GM15510 (cell line): ENCODE measurements around the gene CNTNAP4.

ENCODE experiments used
- POLR2A ChIP-seq: IDR thresholded peaks from 3 replicates; pipeline ENCODE4 v1.6.1; 2011; ENCODE audit warnings: borderline replicate concordance; ENCODE audit not compliant: insufficient read length; ENCODE audit errors: extremely low read depth

Gene CNTNAP4

GRCh38 chr16:76276745-76277438 is at the start of gene CNTNAP4:
Gene CNTNAP4 (plus strand): TSS chr16:76277401. CDS start chr16:76277663, 262 bp downstream.
- TF ChIP-seq POLR2A = no peak

DNA sequence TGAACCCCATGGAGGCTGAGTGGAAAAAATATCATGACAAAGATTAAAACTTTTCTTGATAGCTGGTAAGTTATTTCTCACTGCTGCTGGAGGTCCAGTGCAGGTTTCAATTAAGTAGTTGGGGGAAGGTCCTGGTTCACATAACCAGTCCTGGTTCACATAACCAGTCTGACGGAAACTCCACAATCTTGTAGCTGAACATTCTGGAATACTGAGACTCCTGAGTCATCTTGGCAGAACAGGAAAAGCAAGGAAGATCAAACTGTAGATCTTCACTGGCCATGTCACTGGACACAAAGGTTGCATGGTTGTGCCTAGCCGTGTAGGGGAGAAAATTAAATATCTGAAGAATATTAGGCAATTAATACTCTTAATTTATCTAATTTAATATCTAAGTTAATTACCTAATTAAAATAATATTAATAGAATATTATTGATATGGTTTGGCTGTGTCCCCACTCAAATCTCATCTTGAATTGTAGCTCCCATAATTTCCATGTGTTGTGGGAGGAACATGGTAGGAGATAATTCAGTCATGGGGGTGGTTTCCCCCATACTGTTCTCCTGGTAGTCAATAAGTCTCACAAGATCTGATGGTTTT is 48.6 kb upstream of the CNTNAP4 start:
- no peak for TF ChIP-seq POLR2A

- TF ChIP-seq POLR2A = no peak
Measured at GRCh38 chr16:76232704-76233103, 44.5 kb upstream of the CNTNAP4 start.

GRCh38 chr16:76235025-76235424 is 42.2 kb upstream of the CNTNAP4 start:
- no peak for TF ChIP-seq POLR2A

DNA sequence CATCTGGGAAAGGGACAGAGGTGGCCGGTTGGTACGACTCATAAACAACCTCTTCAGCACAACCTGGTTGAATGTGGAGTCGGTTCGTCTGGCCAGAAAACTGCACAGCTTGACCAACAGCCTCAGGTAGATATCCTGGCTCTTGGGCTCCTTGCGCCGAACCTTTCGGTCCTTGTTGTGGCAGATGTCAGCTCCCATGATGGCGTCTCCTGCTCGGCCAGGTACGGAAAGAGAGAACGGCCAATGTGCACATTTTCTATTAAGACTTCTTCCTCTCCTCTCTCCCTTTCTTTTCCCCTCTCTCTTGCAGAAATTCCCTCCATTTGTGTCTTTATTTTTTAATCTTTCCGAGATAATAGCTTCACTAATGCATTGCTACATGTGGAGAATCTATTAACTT is 41.8 kb upstream of the CNTNAP4 start:
- TF ChIP-seq POLR2A = no peak

DNA sequence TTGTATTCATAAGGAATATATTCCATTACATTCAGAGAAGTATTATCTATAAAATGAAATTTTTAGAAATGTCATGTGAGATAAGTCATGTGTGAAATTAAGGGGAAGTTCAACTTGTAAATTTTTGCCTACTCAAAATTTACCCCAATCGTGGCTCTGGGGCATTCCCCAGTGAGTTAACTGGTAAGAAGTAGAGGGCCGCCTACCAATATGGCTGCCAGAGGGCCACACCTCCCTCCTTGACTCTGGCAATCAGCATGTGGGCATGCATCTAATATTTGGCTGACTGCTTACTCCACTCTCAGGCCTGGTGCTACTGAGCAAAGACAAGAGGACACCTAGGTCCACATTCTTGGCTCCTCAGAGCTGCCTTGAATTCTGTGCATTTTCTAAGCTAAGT is 39.7 kb upstream of the CNTNAP4 start:
- no peak for TF ChIP-seq POLR2A

DNA sequence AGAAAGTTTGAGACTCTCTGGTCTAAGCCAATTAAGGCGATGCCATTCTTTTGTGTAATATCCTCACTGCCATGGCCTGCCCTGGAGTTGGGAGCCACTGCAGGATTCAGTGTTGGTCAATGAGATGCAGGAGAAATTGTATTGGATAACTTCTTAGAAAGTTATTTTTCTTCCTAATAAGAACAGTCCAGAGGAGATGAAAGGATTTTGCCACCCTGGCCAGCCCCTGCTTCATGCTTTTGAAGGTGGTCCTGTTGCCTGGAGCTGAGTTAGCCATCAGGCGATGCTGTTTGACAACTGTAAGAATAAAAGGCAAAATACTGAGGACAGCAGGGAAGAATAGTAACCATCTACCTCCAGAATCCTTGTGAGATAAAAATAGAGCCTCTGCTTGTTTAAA is 35.4 kb upstream of the CNTNAP4 start:
- TF ChIP-seq POLR2A = no peak

- TF ChIP-seq POLR2A = no peak
Measured at GRCh38 chr16:76243620-76244019, 33.6 kb upstream of the CNTNAP4 start.

DNA sequence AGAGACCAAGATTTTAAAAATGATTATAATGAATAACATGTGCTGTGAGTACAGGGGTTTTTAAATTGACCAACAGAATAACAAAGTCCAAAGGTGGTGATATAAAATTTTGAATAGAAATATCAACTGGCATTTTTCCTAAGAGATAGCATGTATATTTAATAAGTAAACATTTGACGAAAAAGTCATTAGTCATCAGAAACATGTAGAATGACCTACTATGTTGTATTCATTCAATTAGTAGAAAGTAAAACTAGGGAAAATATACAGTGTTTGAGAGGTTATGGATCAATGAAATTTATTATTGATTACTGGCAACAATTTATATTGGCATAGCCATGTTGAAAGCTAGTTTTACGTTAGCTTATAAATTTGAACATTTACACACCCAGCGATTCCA is 30.6 kb upstream of the CNTNAP4 start:
- no peak for TF ChIP-seq POLR2A

- TF ChIP-seq POLR2A = no peak
Measured at GRCh38 chr16:76265434-76266045, 11.7 kb upstream of the CNTNAP4 start.

DNA sequence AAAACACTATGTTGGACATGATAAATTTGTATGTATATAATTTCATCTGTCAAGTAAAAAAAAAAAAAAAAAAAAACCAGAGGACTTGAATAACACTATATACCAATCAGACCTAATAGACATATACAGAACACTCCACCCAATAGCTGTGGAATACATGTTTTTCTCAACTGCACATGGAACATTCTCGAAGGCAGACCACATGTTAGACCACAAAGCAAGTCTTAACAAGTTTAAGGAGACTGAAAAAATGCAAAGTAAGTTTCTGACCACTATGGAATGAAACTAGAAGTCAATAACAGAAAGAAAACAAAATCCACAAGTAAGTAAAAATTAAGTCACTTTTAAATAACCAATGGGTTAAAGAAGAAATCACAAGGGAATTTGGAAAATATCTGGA is 8.4 kb upstream of the CNTNAP4 start:
- TF ChIP-seq POLR2A = no peak

DNA sequence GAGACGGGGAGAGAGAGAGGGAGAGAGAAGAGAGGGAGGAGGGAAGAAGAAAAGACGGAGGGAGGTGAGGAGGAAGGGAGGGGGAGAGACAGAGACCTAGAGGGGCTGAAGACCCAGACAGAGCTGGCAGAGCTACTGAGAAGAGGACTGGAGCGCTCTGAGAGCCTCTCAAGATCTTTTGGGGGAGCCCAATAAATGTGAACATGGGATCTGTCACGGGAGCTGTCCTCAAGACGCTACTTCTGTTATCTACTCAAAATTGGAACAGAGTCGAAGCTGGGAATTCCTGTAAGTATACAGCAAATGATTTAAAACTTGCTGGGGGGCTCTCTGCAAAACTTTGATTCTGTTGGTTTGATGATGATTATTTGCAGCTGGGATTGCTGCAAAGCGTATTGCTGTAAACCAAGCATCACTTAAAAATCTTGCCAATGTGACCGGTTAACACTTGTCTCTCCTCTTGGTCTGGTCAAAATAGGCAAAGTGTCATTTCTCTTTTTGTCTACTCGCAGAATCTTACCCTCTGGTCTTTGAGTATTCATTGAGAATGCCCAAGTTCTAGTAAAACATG is 344 bp downstream of the CNTNAP4 start:
- no peak for TF ChIP-seq POLR2A

- TF ChIP-seq POLR2A = no peak
Measured at GRCh38 chr16:76278086-76278485, 885 bp downstream of the CNTNAP4 start.

- TF ChIP-seq POLR2A = no peak
Measured at GRCh38 chr16:76278980-76279379, 1.8 kb downstream of the CNTNAP4 start.

DNA sequence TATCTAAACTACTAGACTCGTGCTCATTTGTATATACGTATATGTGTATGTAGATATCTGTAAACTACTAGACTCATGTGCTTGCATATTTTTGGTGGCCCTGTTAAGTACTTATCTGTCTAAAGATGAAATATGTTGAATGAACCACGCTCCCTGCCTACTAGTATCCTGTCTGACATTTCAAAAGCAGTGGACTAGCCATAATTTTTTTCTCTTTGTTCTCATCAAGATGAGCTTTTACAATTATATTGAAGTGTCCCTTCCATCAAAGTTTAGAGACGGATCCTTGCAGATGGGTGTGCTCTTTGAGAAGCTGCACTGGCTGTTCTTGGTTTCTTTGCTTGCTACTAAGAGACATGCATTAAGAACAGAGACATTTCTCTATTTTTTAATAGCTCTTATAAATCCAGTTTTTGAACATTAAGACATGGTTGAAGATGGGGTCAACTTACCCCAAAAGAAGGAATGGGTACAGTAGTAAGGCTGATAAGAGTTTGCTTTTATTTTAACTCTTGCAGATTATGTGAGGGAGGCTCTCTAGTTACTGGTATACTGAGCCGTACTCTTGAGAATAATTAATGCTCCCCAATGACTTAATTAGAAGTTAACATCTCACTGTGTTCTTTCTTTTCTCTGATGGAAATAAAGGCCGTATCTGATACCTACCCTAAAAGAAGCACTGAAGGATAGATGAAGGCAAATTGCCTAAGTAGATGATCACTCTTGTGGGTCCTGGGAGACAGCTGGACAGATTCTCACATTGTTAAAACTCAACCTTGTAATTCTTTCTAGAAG is 3.4 kb downstream of the CNTNAP4 start:
- TF ChIP-seq POLR2A = no peak

GRCh38 chr16:76287466-76287865 is 10.3 kb downstream of the CNTNAP4 start:
- TF ChIP-seq POLR2A = no peak

DNA sequence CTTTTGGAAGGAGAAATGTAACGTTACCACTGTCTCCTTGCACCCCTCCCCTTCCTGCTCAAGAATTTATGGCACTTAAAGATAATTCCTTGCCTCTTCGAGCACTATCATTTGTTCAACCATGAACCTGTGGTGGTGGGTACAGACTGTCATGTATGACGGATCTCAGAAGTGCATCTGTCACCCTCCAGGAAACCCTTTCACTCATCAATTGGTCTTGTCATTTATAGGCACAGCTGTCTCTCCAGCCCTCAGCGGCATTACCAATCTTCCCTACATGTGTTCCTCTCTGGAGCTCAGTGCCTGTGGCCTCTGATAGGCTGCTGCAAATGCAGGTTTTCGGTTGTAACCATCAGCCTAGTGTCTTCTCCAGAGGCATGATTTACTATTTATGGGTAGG is 15.0 kb downstream of the CNTNAP4 start:
- TF ChIP-seq POLR2A = no peak
